GM12878 (cell line): ENCODE data around the gene VWA3A. TPM values are rescaled to one million over a fixed set of nuclear protein-coding genes. Genes with fewer than 3 reads are reported as not detected.
A peak's percentile ranks its signal among the peaks of the same experiment; 100 is the strongest.

ENCODE experiments used
- ATAC-seq: fragments of 200-7000 bp; cut with Tn5 transposase; 3 replicates; pipeline ENCODE4 v1.9.1; 2020; ENCODE audit warnings: mild to moderate bottlenecking, moderate library complexity
- BruUV-seq: library from RNA; stranded (reverse); fragments of 400-500 nt; replicated peaks from 2 replicates; lab custom pipeline; 2021; lab: Mats Ljungman, UMichigan
- CTCF ChIA-PET: fragments of 300-600 bp; sonication (Branson Sonifier 250); formaldehyde crosslinking; extraction: SDS; loops from one replicate; lab custom pipeline; 2021; ENCODE audit warnings: inconsistent platforms; lab: Yijun Ruan, JAX
- POLR2A ChIA-PET: fragments of 350-600 bp; formaldehyde crosslinking; extraction: SDS; loops from one replicate; lab custom pipeline; 2021; ENCODE audit warnings: inconsistent platforms; lab: Charles Lee
- RAD21 ChIA-PET: fragments of 300-600 bp; sonication (Branson Sonifier 250); formaldehyde crosslinking; loops from one replicate; lab custom pipeline; 2023; ENCODE audit warnings: antibody characterized with exemption; ENCODE audit not compliant: unreplicated experiment; lab: Charles Lee
- SMC1A ChIA-PET: fragments of 300-600 bp; sonication (Branson Sonifier 250); formaldehyde crosslinking; loops from one replicate; lab custom pipeline; 2023; ENCODE audit not compliant: unreplicated experiment, uncharacterized antibody; lab: Charles Lee
- DNase-seq: peaks from one replicate; pipeline ENCODE4 v3.0.0-alpha.2; 2011; ENCODE audit warnings: low read depth, low spot score
- FAIRE-seq: peaks from 3 replicates; lab custom pipeline; 2011; peaks lifted over from hg19 to GRCh38; lab: Jason Lieb, UNC
- H2AFZ ChIP-seq: 2 replicates; pipeline ENCODE4 v1.6.0; 2011; ENCODE audit warnings: low read depth, low read length, control low read depth; ENCODE audit not compliant: control insufficient read depth
- H3K27ac ChIP-seq: 2 replicates; pipeline ENCODE4 v1.5.1; 2011; ENCODE audit warnings: control low read depth; ENCODE audit not compliant: control insufficient read depth, insufficient read depth
- H3K27me3 ChIP-seq, 2 experiments: replicated peaks in 1 of 2; 2 replicates each; pipeline versions ENCODE4 v1.6.0 to v1.6.1; 2011; ENCODE audit warnings: low read length in 1 of 2; ENCODE audit not compliant: control insufficient read depth in 2 of 2, insufficient read depth in 2 of 2
- H3K36me3 ChIP-seq, 2 experiments: 2 replicates each; pipeline ENCODE4 v1.5.1; 2011; ENCODE audit warnings: low read length in 1 of 2; ENCODE audit not compliant: control insufficient read depth in 2 of 2, insufficient read depth in 2 of 2
- H3K4me1 ChIP-seq: 2 replicates; pipeline ENCODE4 v1.6.1; 2011; ENCODE audit warnings: mild to moderate bottlenecking, low read length, moderate library complexity, mixed read lengths; ENCODE audit not compliant: control insufficient read depth, insufficient read depth
- H3K4me2 ChIP-seq: 2 replicates; pipeline ENCODE4 v1.6.0; 2011; ENCODE audit warnings: control low read depth; ENCODE audit not compliant: control insufficient read depth, insufficient read depth
- H3K4me3 ChIP-seq: fragments of 200-600 bp; sonication (generic); 2 replicates; pipeline ENCODE4 v1.5.1; 2016
- H3K79me2 ChIP-seq: 2 replicates; pipeline ENCODE4 v1.6.0; 2011; ENCODE audit warnings: low read length; ENCODE audit not compliant: control insufficient read depth, insufficient read depth
- H3K9ac ChIP-seq: 2 replicates; pipeline ENCODE4 v1.8.0; 2011; ENCODE audit warnings: low read length, control low read depth, mixed read lengths; ENCODE audit not compliant: control insufficient read depth, insufficient read depth
- H3K9me3 ChIP-seq: replicated peaks from 3 replicates; pipeline ENCODE4 v1.5.1; 2011; ENCODE audit warnings: mild to moderate bottlenecking, low read length; ENCODE audit not compliant: control insufficient read depth, insufficient read depth
- H4K20me1 ChIP-seq: 2 replicates; pipeline ENCODE4 v1.6.0; 2011; ENCODE audit not compliant: control insufficient read depth, insufficient read depth
- BCL3 ChIP-seq: IDR thresholded peaks from 2 replicates; pipeline ENCODE4 v1.6.1; 2011; ENCODE audit warnings: borderline replicate concordance, low read depth, mild to moderate bottlenecking, moderate library complexity, low read length; ENCODE audit not compliant: insufficient read depth, poor library complexity, severe bottlenecking
- CHD1 ChIP-seq: IDR thresholded peaks from 2 replicates; pipeline ENCODE4 v1.6.1; 2012; ENCODE audit warnings: low read depth, low read length, improper control_type of control experiment
- NKRF ChIP-seq: fragments of 450-650 bp; conservative IDR thresholded peaks from 2 replicates; pipeline ENCODE4 v1.6.1; 2017; ENCODE audit warnings: mild to moderate bottlenecking, moderate library complexity
- RB1 ChIP-seq: fragments of 450-650 bp; formaldehyde crosslinking; IDR thresholded peaks from 2 replicates; pipeline ENCODE4 v1.6.1; 2017; ENCODE audit warnings: mild to moderate bottlenecking, borderline replicate concordance
- SUPT20H ChIP-seq: IDR thresholded peaks from 2 replicates; pipeline ENCODE4 v1.6.1; 2011; ENCODE audit warnings: low read depth, mild to moderate bottlenecking, low read length, moderate library complexity, borderline replicate concordance; ENCODE audit not compliant: control insufficient read depth
- YY1 ChIP-seq: IDR thresholded peaks from 2 replicates; pipeline ENCODE4 v1.6.1; 2011; ENCODE audit warnings: low read depth, mild to moderate bottlenecking, low read length
- ZNF207 ChIP-seq: fragments of 450-650 bp; IDR thresholded peaks from 2 replicates; pipeline ENCODE4 v1.6.1; 2014; ENCODE audit warnings: antibody characterized with exemption, mild to moderate bottlenecking, borderline replicate concordance
- ZNF622 ChIP-seq: fragments of 450-650 bp; IDR thresholded peaks from 2 replicates; pipeline ENCODE4 v1.6.1; 2017; ENCODE audit warnings: mild to moderate bottlenecking, inconsistent platforms
- ZSCAN29 ChIP-seq: fragments of 450-650 bp; IDR thresholded peaks from 2 replicates; pipeline ENCODE4 v1.6.1; 2017; ENCODE audit warnings: mild to moderate bottlenecking, moderate library complexity
- WGBS: methylation state at CpG from one replicate; pipeline ENCODE4 v1.1.6; 2016; ENCODE audit warnings: low lambda C conversion rate; ENCODE audit not compliant: insufficient replicate concordance, insufficient coverage; ENCODE audit errors: missing lambda C conversion rate; 5-methylcytosine and 5-hydroxymethylcytosine counted together
- in situ Hi-C: fragments of 300-500 bp; cut with MboI; formaldehyde crosslinking; loops from 9 replicates; pipeline ENCODE4 v1.14.3; 2018; ENCODE audit warnings: mixed read lengths
- intact Hi-C: fragments of 100-400 bp; cut with micrococcal nuclease; formaldehyde crosslinking; loops from one replicate; pipeline ENCODE4 v1.14.2; 2022; ENCODE audit not compliant: unreplicated experiment
- polyA plus RNA-seq, 11 experiments: library from polyadenylated mRNA; depleted of rRNA in 4 of 11; unstranded in 6 of 11; stranded (reverse) in 5 of 11; fragments of >200 nt; fragmentation: Nextera tagmentation in 4 of 11; fragmentation: Illumina TruSeq in 1 of 11; extraction: Ambion mirVana in 4 of 11; extraction: Trizol in 1 of 11; gene quantifications; 1 replicate in 1 of 11; 2 replicates in 10 of 11; pipeline versions ENCODE4 v1.2.1 to v1.2.3, GENCODE V29; 2011 to 2016; ENCODE audit warnings: inconsistent platforms in 2 of 11, missing spikeins in 2 of 11, low read depth in 1 of 11
- total RNA-seq, 4 experiments: library from RNA; depleted of rRNA in 3 of 4; stranded (reverse); fragments of >200 nt in 3 of 4; fragmentation: Illumina TruSeq in 1 of 4; extraction: Trizol in 1 of 4; gene quantifications; 2 replicates each; pipeline versions ENCODE4 v1.2.1 to v1.2.3, GENCODE V29; 2013 to 2021
- TF ChIP-seq, protein P1 (sequence below): fragments of 450-650 bp; IDR thresholded peaks from 2 replicates; pipeline ENCODE4 v1.6.1; 2016; ENCODE audit warnings: mild to moderate bottlenecking, moderate library complexity, borderline replicate concordance
- TF ChIP-seq, protein P2 (sequence below): fragments of 450-650 bp; IDR thresholded peaks from 2 replicates; pipeline ENCODE4 v1.6.1; 2017; ENCODE audit warnings: mild to moderate bottlenecking

Gene VWA3A
- total and polyA plus RNA-seq, 10 of the 15 experiments (the other 5 are each of a cell fraction or from before 2014, with no cell fraction given), result 0.01 TPM; not detected in 9

GRCh38 chr16:22191532-22192260 is 99.4 kb downstream of the VWA3A start:
- POLR2A ChIA-PET, result interaction anchor here (0.5 to 6.0 kb wide), 15 partner anchors 15 to 872 kb away, joined by 3 to 104 read pairs (median 3); partner anchors contain the start of genes EEF2K and POLR3E
- H3K4me1 ChIP-seq, result peaks cover 43% of the 10 kb centered on the region
- H3K4me3 ChIP-seq, result peak overlapping the region; percentile 81
- peak overlapping the region; percentile 90 for H3K4me2 ChIP-seq
- H3K27me3 ChIP-seq, result no peaks in the 10 kb centered on the region
- SMC1A ChIA-PET, result interaction anchor here (0.9 to 9.0 kb wide), 8 partner anchors 10 to 178 kb away, joined by 3 to 86 read pairs (median 5); partner anchors contain the start of gene POLR3E
- peak overlapping the region; percentile 96 for H2AFZ ChIP-seq
- peak overlapping the region; percentile 90 for H3K27ac ChIP-seq
- CTCF ChIA-PET, result interaction anchor here (0.6 to 8.4 kb wide), 10 partner anchors 10 to 241 kb away, joined by 3 to 132 read pairs (median 3); partner anchors contain the start of genes EEF2K, MOSMO and POLR3E
- DNase-seq (no peak), ATAC-seq (peak; percentile 4; the same call in 1 of the 3 replicates), FAIRE-seq (no peak)
- H3K9me3 ChIP-seq, result no peaks in the 10 kb centered on the region
- no peaks in the 10 kb centered on the region for H3K36me3 ChIP-seq
- H4K20me1 ChIP-seq, result no peaks in the 10 kb centered on the region
- intact Hi-C loops, result loop anchor here (2.0 to 5.0 kb wide), 2 partner anchors 181 to 593 kb away; partner anchors contain the start of genes CDR2 and METTL9
- 12% methylated on average over 9 of the region's 9 CpGs for WGBS
- no peaks in the 10 kb centered on the region for H3K79me2 ChIP-seq
- H3K9ac ChIP-seq, result peak overlapping the region; percentile 74
- BruUV-seq, result TSS peak; percentile 94
- RAD21 ChIA-PET, result interaction anchor here (0.6 to 7.8 kb wide), 12 partner anchors 15 to 632 kb away, joined by 3 to 74 read pairs (median 4); partner anchors contain the start of genes EEF2K and POLR3E
- in situ Hi-C loops, result no loop called here
- TF ChIP-seq ZSCAN29 (no peak), RB1 (0 out of 2 replicates have a peak, but pooled peaks have one; percentile 41), NKRF (peak; percentile 15; the same call in 1 of the 2 replicates), BCL3 (no peak), CHD1 (0 out of 2 replicates have a peak, but pooled peaks have one; percentile 2), ZNF622 (no peak), ZNF207 (0 out of 2 replicates have a peak, but pooled peaks have one; percentile 6), YY1 (peak; percentile 87), SUPT20H (no peak)
- TF ChIP-seq, protein P1, sequence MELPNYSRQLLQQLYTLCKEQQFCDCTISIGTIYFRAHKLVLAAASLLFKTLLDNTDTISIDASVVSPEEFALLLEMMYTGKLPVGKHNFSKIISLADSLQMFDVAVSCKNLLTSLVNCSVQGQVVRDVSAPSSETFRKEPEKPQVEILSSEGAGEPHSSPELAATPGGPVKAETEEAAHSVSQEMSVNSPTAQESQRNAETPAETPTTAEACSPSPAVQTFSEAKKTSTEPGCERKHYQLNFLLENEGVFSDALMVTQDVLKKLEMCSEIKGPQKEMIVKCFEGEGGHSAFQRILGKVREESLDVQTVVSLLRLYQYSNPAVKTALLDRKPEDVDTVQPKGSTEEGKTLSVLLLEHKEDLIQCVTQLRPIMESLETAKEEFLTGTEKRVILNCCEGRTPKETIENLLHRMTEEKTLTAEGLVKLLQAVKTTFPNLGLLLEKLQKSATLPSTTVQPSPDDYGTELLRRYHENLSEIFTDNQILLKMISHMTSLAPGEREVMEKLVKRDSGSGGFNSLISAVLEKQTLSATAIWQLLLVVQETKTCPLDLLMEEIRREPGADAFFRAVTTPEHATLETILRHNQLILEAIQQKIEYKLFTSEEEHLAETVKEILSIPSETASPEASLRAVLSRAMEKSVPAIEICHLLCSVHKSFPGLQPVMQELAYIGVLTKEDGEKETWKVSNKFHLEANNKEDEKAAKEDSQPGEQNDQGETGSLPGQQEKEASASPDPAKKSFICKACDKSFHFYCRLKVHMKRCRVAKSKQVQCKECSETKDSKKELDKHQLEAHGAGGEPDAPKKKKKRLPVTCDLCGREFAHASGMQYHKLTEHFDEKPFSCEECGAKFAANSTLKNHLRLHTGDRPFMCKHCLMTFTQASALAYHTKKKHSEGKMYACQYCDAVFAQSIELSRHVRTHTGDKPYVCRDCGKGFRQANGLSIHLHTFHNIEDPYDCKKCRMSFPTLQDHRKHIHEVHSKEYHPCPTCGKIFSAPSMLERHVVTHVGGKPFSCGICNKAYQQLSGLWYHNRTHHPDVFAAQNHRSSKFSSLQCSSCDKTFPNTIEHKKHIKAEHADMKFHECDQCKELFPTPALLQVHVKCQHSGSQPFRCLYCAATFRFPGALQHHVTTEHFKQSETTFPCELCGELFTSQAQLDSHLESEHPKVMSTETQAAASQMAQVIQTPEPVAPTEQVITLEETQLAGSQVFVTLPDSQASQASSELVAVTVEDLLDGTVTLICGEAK, result peak; percentile 45; the same call in 1 of the 2 replicates
- TF ChIP-seq, protein P2, sequence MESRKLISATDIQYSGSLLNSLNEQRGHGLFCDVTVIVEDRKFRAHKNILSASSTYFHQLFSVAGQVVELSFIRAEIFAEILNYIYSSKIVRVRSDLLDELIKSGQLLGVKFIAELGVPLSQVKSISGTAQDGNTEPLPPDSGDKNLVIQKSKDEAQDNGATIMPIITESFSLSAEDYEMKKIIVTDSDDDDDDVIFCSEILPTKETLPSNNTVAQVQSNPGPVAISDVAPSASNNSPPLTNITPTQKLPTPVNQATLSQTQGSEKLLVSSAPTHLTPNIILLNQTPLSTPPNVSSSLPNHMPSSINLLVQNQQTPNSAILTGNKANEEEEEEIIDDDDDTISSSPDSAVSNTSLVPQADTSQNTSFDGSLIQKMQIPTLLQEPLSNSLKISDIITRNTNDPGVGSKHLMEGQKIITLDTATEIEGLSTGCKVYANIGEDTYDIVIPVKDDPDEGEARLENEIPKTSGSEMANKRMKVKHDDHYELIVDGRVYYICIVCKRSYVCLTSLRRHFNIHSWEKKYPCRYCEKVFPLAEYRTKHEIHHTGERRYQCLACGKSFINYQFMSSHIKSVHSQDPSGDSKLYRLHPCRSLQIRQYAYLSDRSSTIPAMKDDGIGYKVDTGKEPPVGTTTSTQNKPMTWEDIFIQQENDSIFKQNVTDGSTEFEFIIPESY, result no peak
